Neural crest cell (in vitro differentiated cells): Measurements from ENCODE around the gene COL16A1. TPM values are rescaled to one million over a fixed set of nuclear protein-coding genes. Genes with fewer than 3 reads are reported as not detected.

Experiments
- DNase-seq: peaks from one replicate; pipeline ENCODE4 v3.0.0; 2021; ENCODE audit warnings: low read depth, mixed read lengths, low spot score
- H3K27ac Mint-ChIP-seq: one replicate; pipeline ENCODE4 v1.8.0; 2021; ENCODE audit warnings: mild to moderate bottlenecking, mixed read lengths; ENCODE audit not compliant: unreplicated experiment
- H3K27me3 Mint-ChIP-seq: 2 replicates; pipeline ENCODE4 v1.8.0; 2021; ENCODE audit warnings: low read depth, mild to moderate bottlenecking, mixed read lengths
- H3K36me3 Mint-ChIP-seq: 2 replicates; pipeline ENCODE4 v1.8.0; 2021; ENCODE audit warnings: low read depth, mild to moderate bottlenecking, mixed read lengths
- H3K4me1 Mint-ChIP-seq: 2 replicates; pipeline ENCODE4 v1.8.0; 2021; ENCODE audit warnings: mixed read lengths
- H3K4me3 Mint-ChIP-seq: one replicate; pipeline ENCODE4 v1.8.0; 2021; ENCODE audit warnings: mild to moderate bottlenecking, mixed read lengths
- H3K9me3 Mint-ChIP-seq: 2 replicates; pipeline ENCODE4 v1.8.0; 2021; ENCODE audit warnings: mixed read lengths
- CTCF ChIP-seq: fragments of 200-600 bp; sonication (generic); conservative IDR thresholded peaks from 2 replicates; pipeline ENCODE4 v1.5.0; 2021; ENCODE audit warnings: antibody characterized with exemption, mild to moderate bottlenecking
- total RNA-seq: library from RNA; stranded (reverse); gene quantifications from 2 replicates; pipeline ENCODE4 v1.2.1, GENCODE V29; 2021

Gene COL16A1
- total RNA-seq, 1 donor from 2014 or later = 0.72 TPM

- Mint-ChIP-seq H3K9me3 (no peaks in the 10 kb centered on the region), H3K4me3 (no peak overlapping the region), H3K27me3 (no peaks in the 10 kb centered on the region), H3K36me3 (no peaks in the 10 kb centered on the region), H3K4me1 (peaks cover 18% of the 10 kb centered on the region), H3K27ac (no peak overlapping the region)
- DNase-seq = no peak
- no peak for TF ChIP-seq CTCF
Observed at GRCh38 chr1:31640964-31641363, 62.9 kb downstream of the COL16A1 start.

DNA sequence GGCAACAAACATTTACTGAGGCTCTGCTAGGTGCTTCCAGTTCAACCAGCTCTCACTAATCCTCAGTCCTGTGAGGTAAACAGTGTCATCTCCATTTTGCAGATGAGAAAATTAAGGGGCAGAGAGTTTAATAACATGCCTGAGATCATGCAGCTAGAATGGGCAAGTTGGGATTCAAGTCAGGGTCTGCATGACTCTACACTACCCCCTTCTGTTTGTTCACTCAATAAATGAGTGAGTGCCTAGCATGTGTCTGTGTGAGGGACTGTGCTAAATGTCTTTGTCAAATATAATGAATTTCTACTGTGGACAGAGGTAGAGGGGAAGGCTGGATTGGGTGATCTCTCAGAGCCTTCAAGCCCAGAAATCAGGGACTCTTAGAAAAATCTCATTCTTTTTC lies 63.6 kb downstream of the COL16A1 start:
- Mint-ChIP-seq H3K27ac (no peak overlapping the region), H3K36me3 (no peaks in the 10 kb centered on the region), H3K9me3 (no peaks in the 10 kb centered on the region), H3K27me3 (no peaks in the 10 kb centered on the region), H3K4me3 (no peak overlapping the region), H3K4me1 (peaks cover 12% of the 10 kb centered on the region)
- TF ChIP-seq CTCF = no peak
- no peak for DNase-seq

- no peak for DNase-seq
- Mint-ChIP-seq H3K4me1 (peaks cover 6% of the 10 kb centered on the region), H3K27ac (no peak overlapping the region), H3K9me3 (no peaks in the 10 kb centered on the region), H3K36me3 (no peaks in the 10 kb centered on the region), H3K27me3 (no peaks in the 10 kb centered on the region), H3K4me3 (no peak overlapping the region)
- no peak for TF ChIP-seq CTCF
Observed at GRCh38 chr1:31639543-31639942, 64.3 kb downstream of the COL16A1 start.

DNA sequence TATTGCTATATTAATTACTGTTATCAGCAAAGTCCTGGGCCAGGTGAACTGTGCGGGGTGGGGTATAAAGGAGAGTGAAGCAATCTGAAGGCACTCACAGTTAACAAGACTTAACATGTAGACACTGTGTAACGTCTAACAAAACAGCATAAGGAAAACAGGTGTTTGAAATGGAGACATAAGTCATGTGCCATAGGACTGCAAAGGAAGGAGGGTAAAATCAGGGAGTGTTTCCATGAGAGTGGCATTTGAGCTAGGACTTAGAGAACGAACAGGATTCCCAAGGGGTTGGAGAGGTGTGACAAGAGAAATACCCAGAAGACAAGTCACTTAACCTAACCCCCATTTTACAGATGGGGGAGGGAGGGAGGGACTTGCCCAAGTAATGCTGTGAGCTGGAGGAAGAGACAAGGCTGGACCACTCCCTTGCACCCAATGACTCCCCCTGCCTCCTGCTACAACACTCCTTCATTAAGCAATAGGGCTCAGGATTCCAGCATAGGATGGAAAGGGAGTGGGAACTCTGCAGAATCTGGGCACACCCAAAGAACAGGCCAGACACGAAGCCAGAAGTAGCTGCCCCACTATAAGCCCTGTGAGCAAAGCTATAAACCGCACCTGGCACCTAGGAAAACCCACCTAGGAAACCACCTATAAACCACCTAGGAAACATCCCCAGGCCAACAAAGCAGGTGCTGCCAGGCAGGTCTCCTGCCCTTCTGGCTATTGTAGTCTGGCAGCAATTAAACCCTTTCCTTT lies 65.7 kb downstream of the COL16A1 start:
- no peak for TF ChIP-seq CTCF
- no peaks in the 10 kb centered on the region for H3K9me3 Mint-ChIP-seq
- H3K4me1 Mint-ChIP-seq = no peaks in the 10 kb centered on the region
- no peak for DNase-seq
- H3K27ac Mint-ChIP-seq = no peak overlapping the region
- H3K4me3 Mint-ChIP-seq = no peak overlapping the region
- no peaks in the 10 kb centered on the region for H3K27me3 Mint-ChIP-seq
- no peaks in the 10 kb centered on the region for H3K36me3 Mint-ChIP-seq

DNA sequence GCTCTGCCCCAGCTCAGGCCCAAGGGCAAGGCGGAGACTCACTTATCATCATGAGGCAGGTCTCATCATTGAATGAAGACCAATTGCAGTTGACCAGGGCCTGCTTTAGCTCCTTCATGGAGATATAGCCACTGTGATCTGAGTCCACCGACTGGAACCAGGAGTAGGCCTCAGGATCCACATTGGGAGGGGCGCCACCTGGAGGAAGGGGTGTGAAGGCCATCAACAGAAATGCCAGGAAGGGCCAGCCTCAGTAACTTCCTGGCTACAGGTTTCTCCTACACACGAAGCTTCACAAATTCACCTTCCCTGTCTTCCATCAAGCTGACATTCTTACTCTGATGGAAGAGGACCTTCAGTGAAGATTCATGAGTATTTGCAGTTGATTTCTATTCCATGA lies 70.7 kb downstream of the COL16A1 start:
- peak; percentile 50 for TF ChIP-seq CTCF
- Mint-ChIP-seq H3K4me1 (peaks cover under 1% of the 10 kb centered on the region), H3K4me3 (no peak overlapping the region), H3K27me3 (no peaks in the 10 kb centered on the region), H3K36me3 (no peaks in the 10 kb centered on the region), H3K27ac (peak overlapping the region; percentile 88), H3K9me3 (no peaks in the 10 kb centered on the region)
- no peak for DNase-seq
